DOHH2 (cell line): Measurements from ENCODE around the gene ENOPH1.
"Not testable (repeated sequence)": the region's sequence is repeated elsewhere in the genome, so short reads cannot be mapped to it uniquely, and the experiment has no call there.

Experiments
- EZH2phosphoT487 ChIP-seq: fragments of 200-600 bp; sonication (generic); IDR thresholded peaks from 2 replicates; pipeline ENCODE4 v1.6.1; 2017; ENCODE audit warnings: borderline replicate concordance, mild to moderate bottlenecking, antibody characterized with exemption, low read length, moderate library complexity, mixed read lengths
- TF ChIP-seq, protein P1 (sequence below): fragments of 200-600 bp; sonication (generic); IDR thresholded peaks from one replicate; pipeline ENCODE4 v1.5.1; 2014; ENCODE audit warnings: antibody characterized with exemption, mild to moderate bottlenecking, low read depth, low read length; ENCODE audit not compliant: poor library complexity, severe bottlenecking

DNA sequence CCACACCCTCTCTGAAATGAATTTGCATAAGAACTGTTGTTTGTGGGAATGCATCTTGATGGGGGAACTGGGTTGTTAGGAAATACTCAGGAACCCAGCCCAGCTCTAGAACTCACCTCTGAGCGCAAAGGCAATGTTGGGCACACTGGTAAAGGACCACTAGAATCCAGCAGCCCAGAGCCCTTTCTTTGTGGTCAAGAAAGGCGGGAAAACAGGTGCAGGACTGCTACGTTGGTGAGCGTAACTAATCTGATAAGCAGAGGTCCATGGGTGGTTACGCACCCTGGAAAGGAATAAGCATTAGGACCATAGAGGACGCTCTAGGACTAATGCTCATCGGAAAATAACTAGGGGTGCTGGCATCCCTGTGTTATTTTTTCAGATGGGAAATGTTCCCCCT lies 45.5 kb downstream of the ENOPH1 start:
- TF ChIP-seq, protein P1, sequence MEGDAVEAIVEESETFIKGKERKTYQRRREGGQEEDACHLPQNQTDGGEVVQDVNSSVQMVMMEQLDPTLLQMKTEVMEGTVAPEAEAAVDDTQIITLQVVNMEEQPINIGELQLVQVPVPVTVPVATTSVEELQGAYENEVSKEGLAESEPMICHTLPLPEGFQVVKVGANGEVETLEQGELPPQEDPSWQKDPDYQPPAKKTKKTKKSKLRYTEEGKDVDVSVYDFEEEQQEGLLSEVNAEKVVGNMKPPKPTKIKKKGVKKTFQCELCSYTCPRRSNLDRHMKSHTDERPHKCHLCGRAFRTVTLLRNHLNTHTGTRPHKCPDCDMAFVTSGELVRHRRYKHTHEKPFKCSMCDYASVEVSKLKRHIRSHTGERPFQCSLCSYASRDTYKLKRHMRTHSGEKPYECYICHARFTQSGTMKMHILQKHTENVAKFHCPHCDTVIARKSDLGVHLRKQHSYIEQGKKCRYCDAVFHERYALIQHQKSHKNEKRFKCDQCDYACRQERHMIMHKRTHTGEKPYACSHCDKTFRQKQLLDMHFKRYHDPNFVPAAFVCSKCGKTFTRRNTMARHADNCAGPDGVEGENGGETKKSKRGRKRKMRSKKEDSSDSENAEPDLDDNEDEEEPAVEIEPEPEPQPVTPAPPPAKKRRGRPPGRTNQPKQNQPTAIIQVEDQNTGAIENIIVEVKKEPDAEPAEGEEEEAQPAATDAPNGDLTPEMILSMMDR: not testable (repeated sequence)
- not testable (repeated sequence) for TF ChIP-seq EZH2phosphoT487
